Mucosa of stomach (tissue), 1 donor: ENCODE measurements around the gene MXI1.

Experiments
- H3K27me3 ChIP-seq: one replicate; pipeline ENCODE4 v1.7.0; 2013; ENCODE audit warnings: mild to moderate bottlenecking, low read length; ENCODE audit not compliant: control insufficient read depth, insufficient read depth
- H3K36me3 ChIP-seq: one replicate; pipeline ENCODE4 v1.7.0; 2013; ENCODE audit warnings: low read length; ENCODE audit not compliant: control insufficient read depth, insufficient read depth
- H3K4me1 ChIP-seq: one replicate; pipeline ENCODE4 v1.7.0; 2013; ENCODE audit warnings: mild to moderate bottlenecking, low read length; ENCODE audit not compliant: control insufficient read depth, insufficient read depth
- H3K4me3 ChIP-seq: one replicate; pipeline ENCODE4 v1.7.0; 2013; ENCODE audit warnings: low read length
- H3K9ac ChIP-seq: one replicate; pipeline ENCODE4 v1.7.0; 2013; ENCODE audit warnings: mild to moderate bottlenecking, low read length, moderate library complexity
- H3K9me3 ChIP-seq: one replicate; pipeline ENCODE4 v1.7.0; 2013; ENCODE audit warnings: mild to moderate bottlenecking, low read length, moderate library complexity; ENCODE audit not compliant: control insufficient read depth
- donor health status: Pancreatic carcinoma.

MXI1 gene

GRCh38 chr10:110207011-110207804 is at the start of gene MXI1:
TSS of gene MXI1 (plus strand) at chr10:110207605. CDS start at chr10:110207809, 204 bp downstream.
- Histone ChIP-seq H3K4me3 (peak within 1 kb of the TSS; percentile 55), H3K27me3 (no peaks in the 10 kb centered on the region), H3K4me1 (peaks cover 36% of the 10 kb centered on the region), H3K9me3 (no peaks in the 10 kb centered on the region), H3K9ac (peak within 1 kb of the TSS; percentile 67), H3K36me3 (no peaks in the 10 kb centered on the region)

- H3K4me3 ChIP-seq = no peak overlapping the region
- H3K4me1 ChIP-seq = no peaks in the 10 kb centered on the region
- peaks cover 8% of the 10 kb centered on the region for H3K27me3 ChIP-seq
- H3K9me3 ChIP-seq = no peaks in the 10 kb centered on the region
- no peaks in the 10 kb centered on the region for H3K36me3 ChIP-seq
- no peak overlapping the region for H3K9ac ChIP-seq
Observed at GRCh38 chr10:110158051-110159005, 49.1 kb upstream of the MXI1 start.

GRCh38 chr10:110160081-110160480 is 47.3 kb upstream of the MXI1 start:
- no peak overlapping the region for H3K9ac ChIP-seq

GRCh38 chr10:110160522-110160921 is 46.9 kb upstream of the MXI1 start:
- H3K9me3 ChIP-seq = no peaks in the 10 kb centered on the region
- H3K27me3 ChIP-seq = peaks cover 9% of the 10 kb centered on the region
- H3K4me3 ChIP-seq = no peak overlapping the region
- no peaks in the 10 kb centered on the region for H3K36me3 ChIP-seq
- H3K4me1 ChIP-seq = no peaks in the 10 kb centered on the region
- H3K9ac ChIP-seq = no peak overlapping the region

More at GRCh38 chr10:110160081-110160480, 47.3 kb upstream of the MXI1 start:
- Histone ChIP-seq H3K4me3 (no peak overlapping the region), H3K27me3 (peaks cover 8% of the 10 kb centered on the region), H3K9me3 (no peaks in the 10 kb centered on the region), H3K36me3 (no peaks in the 10 kb centered on the region), H3K4me1 (no peaks in the 10 kb centered on the region)

GRCh38 chr10:110162741-110163145 is 44.7 kb upstream of the MXI1 start:
- H3K27me3 ChIP-seq = peaks cover 14% of the 10 kb centered on the region
- H3K9me3 ChIP-seq = no peaks in the 10 kb centered on the region
- no peak overlapping the region for H3K9ac ChIP-seq
- no peak overlapping the region for H3K4me3 ChIP-seq
- no peaks in the 10 kb centered on the region for H3K36me3 ChIP-seq
- no peaks in the 10 kb centered on the region for H3K4me1 ChIP-seq

- H3K36me3 ChIP-seq = no peaks in the 10 kb centered on the region
- no peak overlapping the region for H3K9ac ChIP-seq
- peaks cover 13% of the 10 kb centered on the region for H3K27me3 ChIP-seq
- no peaks in the 10 kb centered on the region for H3K4me1 ChIP-seq
- no peaks in the 10 kb centered on the region for H3K9me3 ChIP-seq
- H3K4me3 ChIP-seq = no peak overlapping the region
Observed at GRCh38 chr10:110163192-110163773, 44.1 kb upstream of the MXI1 start.

GRCh38 chr10:110163841-110164240 is 43.6 kb upstream of the MXI1 start:
- Histone ChIP-seq H3K9ac (no peak overlapping the region), H3K36me3 (no peaks in the 10 kb centered on the region), H3K9me3 (no peaks in the 10 kb centered on the region), H3K27me3 (peaks cover 18% of the 10 kb centered on the region), H3K4me1 (peaks cover 5% of the 10 kb centered on the region), H3K4me3 (no peak overlapping the region)

GRCh38 chr10:110165239-110165638 is 42.2 kb upstream of the MXI1 start:
- Histone ChIP-seq H3K4me1 (peaks cover 9% of the 10 kb centered on the region), H3K4me3 (no peak overlapping the region), H3K27me3 (peaks cover 23% of the 10 kb centered on the region), H3K36me3 (no peaks in the 10 kb centered on the region), H3K9ac (no peak overlapping the region), H3K9me3 (no peaks in the 10 kb centered on the region)

GRCh38 chr10:110167149-110167548 is 40.3 kb upstream of the MXI1 start:
- Histone ChIP-seq H3K4me1 (peaks cover 16% of the 10 kb centered on the region), H3K9ac (no peak overlapping the region), H3K9me3 (no peaks in the 10 kb centered on the region), H3K4me3 (no peak overlapping the region), H3K27me3 (peaks cover 28% of the 10 kb centered on the region), H3K36me3 (no peaks in the 10 kb centered on the region)

- Histone ChIP-seq H3K4me1 (peaks cover 16% of the 10 kb centered on the region), H3K36me3 (no peaks in the 10 kb centered on the region), H3K9me3 (no peaks in the 10 kb centered on the region), H3K27me3 (peaks cover 28% of the 10 kb centered on the region), H3K9ac (no peak overlapping the region), H3K4me3 (no peak overlapping the region)
Observed at GRCh38 chr10:110168601-110169481, 38.6 kb upstream of the MXI1 start.

GRCh38 chr10:110169586-110169985 is 37.8 kb upstream of the MXI1 start:
- Histone ChIP-seq H3K27me3 (peaks cover 28% of the 10 kb centered on the region), H3K4me1 (peaks cover 16% of the 10 kb centered on the region), H3K36me3 (no peaks in the 10 kb centered on the region), H3K4me3 (no peak overlapping the region), H3K9me3 (no peaks in the 10 kb centered on the region), H3K9ac (no peak overlapping the region)
